CD4-positive, alpha-beta T cell treated with Interleukin-12 subunit alpha and Interleukin-12 subunit beta, for 1 hour (primary cell): ENCODE measurements around the gene CCL5.
A peak's percentile ranks its signal among the peaks of the same experiment; 100 is the strongest.

ENCODE experiments used
- DNase-seq: peaks from one replicate; pipeline ENCODE4 v3.0.0-alpha.2; 2020

CCL5 gene

DNA sequence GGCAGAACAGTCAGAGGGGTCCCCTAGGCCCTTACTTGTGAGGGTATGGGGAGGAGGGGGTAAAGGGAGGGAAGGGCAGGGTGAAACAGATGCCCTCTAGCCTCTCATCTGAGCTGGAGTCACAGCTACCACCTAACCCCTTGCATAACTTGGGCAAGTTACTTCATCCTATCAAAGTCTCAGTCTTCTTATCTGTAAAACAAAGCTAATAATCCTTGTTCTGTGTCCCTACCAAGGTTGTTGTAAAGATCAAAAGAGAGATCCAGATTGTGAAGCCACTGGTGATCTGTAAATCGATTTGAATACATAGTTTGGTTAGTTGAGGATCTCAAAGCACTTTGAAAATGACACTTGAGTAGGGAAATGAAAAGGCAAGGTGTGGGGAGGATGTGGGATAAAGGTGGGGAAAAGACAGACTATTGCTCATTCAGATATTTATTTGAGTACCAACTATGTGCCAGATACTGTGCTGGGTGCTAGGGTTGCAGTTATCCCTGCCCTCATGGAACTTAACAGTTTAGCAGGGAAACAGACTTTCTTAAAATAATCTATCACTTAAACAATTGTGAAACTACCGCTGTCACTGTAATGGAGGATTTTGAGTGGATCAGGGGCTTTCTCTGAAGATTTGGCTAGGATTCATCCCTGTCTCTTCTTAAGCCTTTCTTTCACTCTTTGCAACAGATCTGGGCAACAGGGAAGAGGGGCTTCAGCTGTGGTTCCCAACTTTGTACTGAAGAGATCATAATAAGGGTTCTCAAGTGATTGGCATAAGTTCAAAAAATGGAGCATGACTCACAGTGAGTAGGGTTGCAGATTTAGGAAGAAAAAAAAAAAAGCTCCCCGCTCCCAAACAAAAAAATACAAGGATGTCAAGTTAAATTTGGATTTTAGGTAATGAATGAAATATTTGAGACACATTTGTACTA lies 14.5 kb downstream of the CCL5 start:
- no peak for DNase-seq

DNA sequence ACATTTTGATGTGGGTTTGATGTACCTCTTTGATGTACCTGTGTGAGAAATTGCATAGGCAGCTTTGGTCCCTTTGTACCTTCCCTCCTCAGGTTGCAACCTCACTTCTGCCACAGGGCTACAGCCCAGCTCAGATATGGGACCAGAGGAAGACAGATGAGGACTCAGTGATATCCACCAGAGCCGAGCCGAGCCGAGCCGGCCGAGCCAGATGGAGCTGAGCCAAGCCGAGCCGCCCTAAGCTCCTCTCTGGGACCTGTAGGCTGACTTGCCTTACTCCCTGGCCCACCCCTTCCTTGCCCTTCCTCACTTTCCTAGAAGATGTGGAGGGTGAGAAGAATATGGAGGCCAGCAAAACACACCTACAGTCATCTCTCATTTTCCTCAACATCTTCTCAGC lies 15.3 kb downstream of the CCL5 start:
- no peak for DNase-seq

DNA sequence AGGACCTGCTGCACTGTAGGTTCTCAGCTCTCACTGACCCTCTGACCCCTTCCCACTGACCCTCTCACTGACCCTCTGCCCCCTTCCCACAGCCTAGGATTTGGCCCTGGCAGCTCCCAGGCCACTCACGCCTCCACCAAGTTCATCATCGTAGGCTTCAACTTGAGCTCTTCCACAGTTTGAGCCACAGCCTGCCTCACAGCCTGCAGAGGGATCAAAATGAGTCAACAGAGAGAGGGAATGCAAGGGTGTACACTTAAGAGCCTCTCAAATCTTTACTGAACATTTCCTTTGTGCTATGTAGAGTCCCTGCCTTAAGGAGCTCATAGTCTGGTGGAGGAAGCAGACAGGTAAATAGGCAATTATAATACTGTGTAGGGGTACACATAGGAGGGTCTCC lies 23.6 kb downstream of the CCL5 start:
- DNase-seq: no peak

DNA sequence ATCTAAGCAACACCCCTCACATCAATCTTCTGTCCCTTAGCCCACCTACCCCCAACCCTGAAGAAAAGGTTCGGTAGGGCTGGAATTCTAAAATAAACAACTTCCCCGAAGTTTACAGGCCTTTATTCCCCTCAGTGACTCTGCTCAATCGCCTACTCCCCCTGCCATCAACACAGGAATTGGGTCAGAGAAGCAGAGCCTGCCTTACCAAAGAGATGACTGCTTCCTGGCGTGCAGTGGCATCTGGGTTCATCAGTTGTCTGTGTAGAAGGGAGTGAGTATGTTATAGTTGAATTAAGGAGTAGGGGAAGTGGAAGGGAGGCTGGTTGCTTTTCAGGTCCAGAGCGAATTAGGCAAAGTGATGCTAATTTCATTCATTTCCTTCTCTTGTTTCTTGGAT lies 24.2 kb downstream of the CCL5 start:
- DNase-seq: no peak

DNA sequence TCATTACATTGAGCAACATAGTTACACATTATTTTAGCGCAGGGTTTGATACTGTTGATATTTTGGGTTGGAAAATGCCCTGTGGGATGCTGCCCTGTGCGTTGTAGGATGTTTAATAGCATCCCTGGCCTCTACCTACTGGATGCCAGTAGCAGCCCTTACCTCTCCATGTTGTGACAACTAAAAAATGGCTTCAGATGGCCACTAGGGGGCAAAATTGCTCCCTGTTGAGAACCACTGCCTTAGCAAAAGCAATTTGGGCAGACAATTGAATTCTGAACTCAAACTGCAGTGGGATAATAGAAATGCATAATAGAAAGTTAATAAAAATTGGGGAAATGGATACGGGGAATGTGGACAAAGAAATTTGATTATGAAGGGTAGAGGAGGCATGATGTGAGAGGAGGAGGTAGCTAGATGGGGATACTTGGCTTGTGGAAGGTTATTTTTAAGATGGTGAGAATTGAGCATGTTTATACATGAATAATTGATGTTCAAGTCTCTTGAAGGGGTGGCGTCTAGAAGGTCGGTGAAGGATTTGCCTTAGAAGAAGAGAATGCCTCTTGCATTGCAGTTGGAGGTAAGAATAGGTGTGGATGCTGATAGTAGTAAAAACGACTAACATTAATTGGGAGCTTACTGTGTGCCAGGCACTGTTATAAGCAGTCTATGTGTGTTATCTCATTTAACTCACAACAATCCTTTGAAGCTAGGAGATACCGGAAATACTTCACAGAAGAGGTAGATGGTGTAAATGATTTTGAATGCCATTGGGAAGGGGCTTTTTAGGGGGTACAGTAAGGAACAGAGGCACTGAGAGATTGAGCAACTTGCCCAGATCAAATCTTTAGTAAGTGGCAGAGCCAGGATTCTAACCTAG lies 30.5 kb downstream of the CCL5 start:
- peak; percentile 74 for DNase-seq

DNA sequence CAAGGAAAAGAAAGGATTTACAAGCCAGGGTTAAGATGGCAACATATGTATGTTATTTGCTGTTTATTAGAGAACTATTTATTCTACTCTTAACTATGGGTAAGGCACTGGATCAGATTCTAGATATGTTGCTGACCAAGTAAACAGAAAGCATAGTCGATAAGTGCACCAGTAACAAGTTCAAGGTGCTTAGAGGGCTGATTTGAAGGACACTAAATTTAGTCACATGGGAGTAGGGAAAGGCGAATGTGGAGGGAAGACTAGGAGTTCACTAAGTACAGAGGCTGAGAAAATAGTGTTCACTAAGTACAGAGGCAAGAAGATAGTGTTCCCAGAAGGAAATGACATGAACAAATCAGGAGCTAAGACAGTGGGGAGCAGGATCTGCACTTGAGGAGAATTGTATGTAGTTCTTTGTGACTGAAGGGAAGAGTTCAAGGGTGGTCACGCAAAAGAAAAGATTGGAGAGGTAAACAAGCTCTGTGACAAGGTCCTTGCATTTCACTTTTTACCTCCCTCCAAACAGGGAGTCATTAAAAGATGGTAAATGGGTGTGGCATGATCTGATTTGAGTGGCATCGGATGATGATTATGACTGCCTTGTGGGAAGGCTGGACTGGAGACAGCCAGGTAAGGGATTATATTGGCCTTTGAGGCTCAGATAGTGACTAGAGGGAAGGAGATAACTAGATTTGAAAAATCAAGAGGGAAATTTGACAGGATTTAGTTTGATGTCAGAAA lies 32.4 kb downstream of the CCL5 start:
- no peak for DNase-seq

DNA sequence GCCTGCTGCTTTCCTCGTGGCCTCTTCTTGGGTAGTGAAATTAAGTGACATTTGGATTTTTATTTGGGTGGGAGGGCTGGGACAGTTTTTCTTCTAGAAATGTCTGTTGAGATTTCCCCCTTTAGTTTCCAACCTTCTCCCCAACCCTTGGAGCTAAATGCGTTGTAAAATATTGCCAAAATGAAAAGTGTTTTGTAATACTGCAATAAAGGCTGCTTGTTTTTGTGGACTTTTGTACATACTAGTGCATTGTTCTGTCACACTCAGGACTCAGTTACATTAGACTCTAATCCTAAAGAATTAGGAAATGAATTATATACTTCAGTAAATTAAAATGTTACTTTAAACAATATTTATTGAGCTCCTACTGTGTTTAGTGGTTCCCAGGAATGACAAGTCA lies 33.2 kb downstream of the CCL5 start:
- DNase-seq: no peak

DNA sequence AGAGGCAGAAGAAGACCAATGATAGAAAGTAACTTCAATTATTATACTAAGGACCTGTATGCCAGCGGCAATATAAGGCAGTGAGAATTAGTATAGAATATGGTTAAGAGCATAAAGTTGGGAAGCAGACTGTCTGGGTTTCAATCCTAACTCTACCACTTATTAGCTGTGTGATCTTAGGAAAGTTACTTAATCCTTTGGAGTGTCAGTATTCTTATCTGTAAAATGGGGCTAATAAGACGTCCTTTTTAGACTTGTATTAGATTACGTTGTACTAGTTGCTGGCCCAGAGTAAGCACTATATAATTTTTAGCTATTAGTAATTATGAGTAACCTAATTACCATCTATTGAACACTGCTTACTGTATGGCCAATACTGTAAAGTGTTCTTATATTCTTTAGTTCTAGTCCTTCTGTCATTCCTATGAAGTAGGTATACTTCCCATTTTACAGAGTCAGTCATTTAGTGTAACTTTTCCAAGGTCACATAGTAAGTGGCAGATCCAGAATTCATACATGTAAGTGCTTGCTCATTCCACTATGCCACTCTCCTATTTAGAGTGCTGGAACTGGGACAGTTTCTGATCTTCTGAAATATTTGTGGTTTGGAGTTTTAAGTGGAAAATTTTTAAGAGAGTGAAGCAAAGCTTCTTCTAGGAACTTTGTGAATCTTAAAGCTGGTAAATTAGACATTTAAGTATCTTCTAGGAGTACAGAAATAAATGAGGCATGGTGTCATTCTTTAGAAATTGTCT lies 33.9 kb downstream of the CCL5 start:
- no peak for DNase-seq

DNA sequence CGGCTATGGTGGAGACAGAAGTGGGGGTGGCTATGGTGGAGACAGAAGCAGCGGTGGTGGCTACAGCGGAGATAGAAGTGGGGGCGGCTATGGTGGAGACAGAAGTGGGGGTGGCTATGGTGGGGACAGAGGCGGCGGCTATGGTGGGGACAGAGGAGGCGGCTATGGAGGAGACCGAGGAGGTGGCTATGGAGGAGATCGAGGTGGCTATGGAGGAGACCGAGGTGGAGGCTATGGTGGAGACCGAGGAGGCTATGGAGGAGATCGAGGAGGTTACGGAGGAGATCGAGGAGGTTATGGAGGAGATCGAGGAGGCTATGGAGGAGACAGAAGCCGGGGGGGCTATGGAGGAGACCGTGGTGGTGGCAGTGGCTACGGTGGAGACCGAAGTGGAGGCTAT lies 35.6 kb downstream of the CCL5 start:
- DNase-seq: no peak

DNA sequence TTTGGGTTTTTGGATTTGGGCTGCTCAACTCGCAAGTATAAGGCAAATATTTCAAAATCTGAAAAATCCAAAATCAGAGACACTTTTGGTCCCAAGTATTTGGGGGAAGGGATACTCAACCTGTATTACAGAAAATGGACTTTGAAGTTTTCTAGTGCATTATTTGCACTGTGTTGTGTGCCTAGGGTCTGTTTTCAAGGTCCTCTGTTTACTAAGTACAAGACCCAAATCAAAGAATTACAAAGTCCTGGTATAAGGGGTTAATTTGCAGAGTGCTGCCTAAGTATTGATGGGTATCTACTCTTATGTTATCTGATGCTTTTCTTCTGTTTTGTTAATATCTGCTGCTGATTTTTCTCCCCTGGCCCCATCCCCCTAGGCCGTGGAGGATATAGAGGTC lies 36.5 kb downstream of the CCL5 start:
- DNase-seq: no peak

DNA sequence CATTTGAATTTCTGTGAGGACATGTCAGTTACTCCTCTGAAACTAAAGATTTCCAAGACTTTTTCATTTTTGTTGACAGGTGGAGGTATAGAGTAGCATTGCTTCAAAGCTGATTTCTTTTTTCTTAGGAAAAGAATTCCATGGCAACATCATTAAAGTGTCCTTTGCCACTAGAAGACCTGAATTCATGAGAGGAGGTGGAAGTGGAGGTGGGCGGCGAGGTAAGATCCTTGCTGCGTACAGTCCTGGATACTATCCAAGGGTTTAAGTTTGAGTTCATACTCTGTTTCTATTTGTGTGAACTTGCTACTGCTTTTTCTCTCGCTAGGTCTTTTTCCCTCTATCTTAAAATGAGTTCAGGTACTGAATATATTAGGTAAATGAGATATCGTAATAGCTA lies 37.9 kb downstream of the CCL5 start:
- DNase-seq: no peak

DNA sequence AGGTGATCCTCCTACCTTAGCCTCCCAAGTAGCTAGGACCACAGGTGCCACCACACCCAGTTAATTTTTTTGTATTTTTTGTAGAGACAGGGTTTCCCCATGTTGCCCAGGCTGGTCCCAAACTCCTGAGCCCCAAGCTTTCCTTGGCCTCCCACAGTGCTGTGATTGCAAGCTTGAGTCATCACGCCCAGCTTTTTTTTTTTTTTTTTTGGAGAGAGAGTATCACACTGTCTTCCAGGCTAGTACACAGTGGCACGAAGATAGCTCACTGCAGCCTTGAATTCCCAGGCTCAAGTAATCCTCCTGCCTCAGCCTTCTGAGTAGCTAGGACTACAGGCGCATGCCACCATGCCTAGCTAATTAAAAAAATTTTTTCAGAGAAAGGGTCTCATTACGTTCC lies 38.7 kb downstream of the CCL5 start:
- no peak for DNase-seq

DNA sequence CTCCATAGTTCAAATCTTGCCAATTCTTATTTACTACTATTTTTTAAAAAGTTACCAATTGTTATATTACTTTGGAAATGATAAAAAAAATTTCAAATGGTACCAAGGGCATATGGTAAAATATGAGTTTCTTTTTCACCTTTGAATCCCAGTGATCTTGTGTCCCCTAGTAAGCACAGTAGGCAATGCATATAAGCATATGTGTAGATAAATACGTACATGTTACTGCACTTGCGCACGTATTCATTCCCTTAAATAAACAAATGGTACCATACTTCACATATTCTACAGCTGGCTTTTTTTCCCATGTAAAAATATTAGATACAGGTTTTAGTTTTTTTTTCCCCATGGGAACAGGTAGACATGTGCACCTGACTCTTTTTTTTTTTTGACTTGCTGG lies 39.1 kb downstream of the CCL5 start:
- no peak for DNase-seq

DNA sequence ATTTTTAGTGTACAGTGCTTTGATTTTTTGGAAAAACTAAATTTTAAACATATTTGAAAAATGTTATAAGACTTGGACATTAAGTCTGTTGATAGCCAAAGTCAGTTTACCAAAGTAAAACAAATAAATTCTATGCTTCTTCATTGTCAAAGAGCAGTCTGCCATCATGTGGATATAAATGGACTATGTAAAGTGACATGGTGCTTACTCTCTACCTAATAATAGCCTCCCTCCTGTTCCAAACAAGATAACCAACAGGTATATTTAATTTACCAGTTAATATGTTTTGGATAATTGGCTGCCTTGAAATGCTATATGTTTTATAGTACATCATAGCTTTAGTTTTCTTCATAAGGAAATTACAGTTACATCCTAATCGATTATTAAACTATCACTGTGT lies 55.0 kb downstream of the CCL5 start:
- DNase-seq: no peak
